Endothelial cell (in vitro differentiated cells): ENCODE measurements around the gene ADGRG3. TPM values are rescaled to one million over a fixed set of nuclear protein-coding genes. Genes with fewer than 3 reads are reported as not detected.

ENCODE experiments used
- DNase-seq: peaks from one replicate; pipeline ENCODE4 v3.0.0; 2021; ENCODE audit warnings: low spot score
- H3K27ac Mint-ChIP-seq: one replicate; pipeline ENCODE4 v1.8.0; 2021; ENCODE audit warnings: mixed read lengths, inconsistent platforms; ENCODE audit not compliant: unreplicated experiment
- H3K27me3 Mint-ChIP-seq: one replicate; pipeline ENCODE4 v1.8.0; 2021; ENCODE audit warnings: mild to moderate bottlenecking, moderate library complexity, mixed read lengths, inconsistent platforms; ENCODE audit not compliant: unreplicated experiment
- H3K36me3 Mint-ChIP-seq: one replicate; pipeline ENCODE4 v1.8.0; 2021; ENCODE audit warnings: mild to moderate bottlenecking, low read depth, mixed read lengths, inconsistent platforms; ENCODE audit not compliant: unreplicated experiment
- H3K4me1 Mint-ChIP-seq: one replicate; pipeline ENCODE4 v1.8.0; 2021; ENCODE audit warnings: mild to moderate bottlenecking, mixed read lengths, inconsistent platforms; ENCODE audit not compliant: unreplicated experiment
- H3K4me3 Mint-ChIP-seq: one replicate; pipeline ENCODE4 v1.8.0; 2021; ENCODE audit warnings: mild to moderate bottlenecking, mixed read lengths, inconsistent platforms; ENCODE audit not compliant: unreplicated experiment
- H3K9me3 Mint-ChIP-seq: one replicate; pipeline ENCODE4 v1.8.0; 2021; ENCODE audit warnings: mixed read lengths, inconsistent platforms; ENCODE audit not compliant: unreplicated experiment
- total RNA-seq: library from RNA; stranded (reverse); fragmentation: NEBNext Ultra II Directional; extraction: Animal tissue kit (Norgen Biotek cat#: 25700); gene quantifications from one replicate; pipeline ENCODE4 v1.2.1, GENCODE V29; 2021; ENCODE audit not compliant: unreplicated experiment
- TF ChIP-seq, protein P1 (sequence below): fragments of 200-600 bp; sonication (generic); IDR thresholded peaks from one replicate; pipeline ENCODE4 v1.5.0; 2021; ENCODE audit warnings: antibody characterized with exemption; ENCODE audit not compliant: unreplicated experiment

The ADGRG3 gene
- total RNA-seq, 1 donor from 2014 or later, result 0.31 TPM

DNA sequence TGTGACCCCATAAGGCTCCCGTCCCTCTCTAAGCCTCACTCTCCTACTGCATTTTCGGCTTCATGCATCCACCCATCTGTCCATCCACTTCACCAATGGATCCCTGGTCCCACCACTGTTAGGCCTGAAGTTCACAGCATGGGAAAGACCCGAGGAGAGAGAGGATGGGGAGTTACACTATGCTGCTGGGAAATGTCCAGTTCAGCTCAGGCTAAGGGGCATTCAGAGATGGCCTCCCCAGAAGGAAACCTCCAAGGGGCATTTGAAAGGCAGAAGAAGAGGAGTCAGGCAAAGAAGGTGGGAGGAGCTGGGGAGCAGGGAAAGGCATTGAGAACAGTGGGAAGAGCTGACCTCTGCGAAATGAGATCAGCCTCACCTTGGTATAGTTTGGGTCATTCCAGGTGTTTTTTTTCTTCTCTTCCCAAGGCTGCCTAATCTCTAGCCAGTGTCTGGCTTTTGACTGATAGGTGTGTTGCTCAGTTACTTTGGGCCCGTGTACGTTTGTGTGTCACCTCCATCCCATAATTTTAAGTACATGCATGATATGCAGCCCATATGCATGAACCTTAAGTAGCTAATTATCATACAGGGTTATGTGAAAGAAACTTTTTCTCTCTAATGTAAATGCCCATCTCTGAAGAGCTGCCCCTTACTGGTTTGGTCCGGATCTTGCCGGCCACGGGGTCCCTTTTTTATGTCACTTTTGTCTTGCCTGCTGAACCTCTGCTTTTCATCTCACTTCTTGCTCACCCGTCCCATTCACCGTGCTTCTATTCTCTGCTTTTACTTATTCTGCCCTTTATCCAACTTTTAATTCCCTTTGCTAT is 14.9 kb downstream of the ADGRG3 start:
- Mint-ChIP-seq H3K27ac (no peak overlapping the region), H3K36me3 (no peaks in the 10 kb centered on the region), H3K27me3 (peaks cover 10% of the 10 kb centered on the region), H3K4me1 (peaks cover 23% of the 10 kb centered on the region), H3K9me3 (no peaks in the 10 kb centered on the region), H3K4me3 (no peak overlapping the region)
- TF ChIP-seq, protein P1, sequence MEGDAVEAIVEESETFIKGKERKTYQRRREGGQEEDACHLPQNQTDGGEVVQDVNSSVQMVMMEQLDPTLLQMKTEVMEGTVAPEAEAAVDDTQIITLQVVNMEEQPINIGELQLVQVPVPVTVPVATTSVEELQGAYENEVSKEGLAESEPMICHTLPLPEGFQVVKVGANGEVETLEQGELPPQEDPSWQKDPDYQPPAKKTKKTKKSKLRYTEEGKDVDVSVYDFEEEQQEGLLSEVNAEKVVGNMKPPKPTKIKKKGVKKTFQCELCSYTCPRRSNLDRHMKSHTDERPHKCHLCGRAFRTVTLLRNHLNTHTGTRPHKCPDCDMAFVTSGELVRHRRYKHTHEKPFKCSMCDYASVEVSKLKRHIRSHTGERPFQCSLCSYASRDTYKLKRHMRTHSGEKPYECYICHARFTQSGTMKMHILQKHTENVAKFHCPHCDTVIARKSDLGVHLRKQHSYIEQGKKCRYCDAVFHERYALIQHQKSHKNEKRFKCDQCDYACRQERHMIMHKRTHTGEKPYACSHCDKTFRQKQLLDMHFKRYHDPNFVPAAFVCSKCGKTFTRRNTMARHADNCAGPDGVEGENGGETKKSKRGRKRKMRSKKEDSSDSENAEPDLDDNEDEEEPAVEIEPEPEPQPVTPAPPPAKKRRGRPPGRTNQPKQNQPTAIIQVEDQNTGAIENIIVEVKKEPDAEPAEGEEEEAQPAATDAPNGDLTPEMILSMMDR, result no peak
- no peak for DNase-seq

DNA sequence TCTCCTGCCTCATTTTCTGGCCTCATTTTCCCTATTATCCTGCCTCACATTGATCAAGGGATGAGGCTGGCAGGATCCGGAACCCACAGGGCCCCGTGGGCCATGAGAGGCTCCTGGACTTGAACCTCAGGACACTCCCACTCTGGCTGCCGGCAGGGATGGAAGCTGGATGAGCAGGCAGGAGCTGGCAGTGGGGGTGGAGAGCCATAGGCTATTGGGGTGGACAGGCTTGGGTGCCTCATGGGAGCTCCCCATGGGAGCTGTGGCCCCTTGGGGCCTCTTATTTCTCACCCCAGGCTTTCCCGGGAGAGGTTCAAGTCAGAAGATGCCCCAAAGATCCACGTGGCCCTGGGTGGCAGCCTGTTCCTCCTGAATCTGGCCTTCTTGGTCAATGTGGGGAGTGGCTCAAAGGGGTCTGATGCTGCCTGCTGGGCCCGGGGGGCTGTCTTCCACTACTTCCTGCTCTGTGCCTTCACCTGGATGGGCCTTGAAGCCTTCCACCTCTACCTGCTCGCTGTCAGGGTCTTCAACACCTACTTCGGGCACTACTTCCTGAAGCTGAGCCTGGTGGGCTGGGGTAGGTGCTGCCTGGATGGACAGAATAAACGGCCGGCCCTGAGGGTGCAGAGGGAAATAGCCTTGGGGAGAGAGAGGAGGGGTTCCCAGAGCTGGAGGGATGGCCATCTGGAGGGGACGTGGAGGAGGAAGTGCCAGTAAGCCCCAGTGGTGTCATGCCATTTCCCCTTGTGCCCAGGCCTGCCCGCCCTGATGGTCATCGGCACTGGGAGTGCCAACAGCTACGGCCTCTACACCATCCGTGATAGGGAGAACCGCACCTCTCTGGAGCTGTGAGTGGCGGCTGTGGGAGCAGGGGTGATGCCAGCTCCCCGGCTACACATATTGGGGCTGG is 15.8 kb downstream of the ADGRG3 start:
- Mint-ChIP-seq H3K4me1 (peaks cover 24% of the 10 kb centered on the region), H3K27ac (no peak overlapping the region), H3K9me3 (no peaks in the 10 kb centered on the region), H3K27me3 (peaks cover 7% of the 10 kb centered on the region), H3K36me3 (no peaks in the 10 kb centered on the region), H3K4me3 (no peak overlapping the region)
- TF ChIP-seq, protein P1, result no peak
- DNase-seq, result no peak

DNA sequence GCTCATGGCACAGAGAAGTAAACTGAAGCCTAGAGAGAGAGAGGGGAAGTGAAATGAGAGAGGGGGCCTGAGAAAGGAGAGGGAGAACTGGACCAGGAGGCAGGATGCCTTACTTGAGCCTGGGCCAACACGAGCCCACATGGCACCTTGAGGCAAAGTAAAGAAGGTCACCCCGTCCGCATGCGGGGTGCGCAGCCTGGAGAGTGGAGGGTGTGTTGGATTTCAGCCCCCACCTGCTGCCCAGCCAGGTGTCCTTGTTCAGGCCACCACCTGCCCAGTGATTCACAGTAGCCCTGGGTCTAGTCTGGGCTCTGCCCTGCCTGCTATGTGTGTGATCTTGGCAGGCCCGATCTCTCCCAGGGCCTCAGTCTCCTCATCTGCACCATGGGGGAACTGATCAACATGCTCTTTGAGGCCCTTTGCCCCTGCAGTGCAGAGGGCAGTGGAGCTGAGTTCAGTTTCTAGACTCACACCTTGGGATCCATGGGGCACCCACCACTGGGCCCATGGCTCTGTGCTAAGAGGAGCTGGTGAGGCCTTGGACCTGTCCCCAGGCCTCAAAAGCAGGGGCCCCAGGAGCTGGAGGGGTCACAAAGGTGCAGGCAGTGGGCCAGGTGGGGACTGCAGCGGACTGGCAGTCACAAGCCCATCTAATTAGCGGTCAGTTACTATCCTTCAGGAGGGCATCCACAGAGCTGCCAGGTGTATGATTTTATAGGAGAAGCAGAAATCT is 16.7 kb downstream of the ADGRG3 start:
- TF ChIP-seq, protein P1, result no peak
- Mint-ChIP-seq H3K9me3 (no peaks in the 10 kb centered on the region), H3K4me3 (no peak overlapping the region), H3K27me3 (peaks cover 6% of the 10 kb centered on the region), H3K27ac (no peak overlapping the region), H3K4me1 (peaks cover 27% of the 10 kb centered on the region), H3K36me3 (no peaks in the 10 kb centered on the region)
- no peak for DNase-seq

DNA sequence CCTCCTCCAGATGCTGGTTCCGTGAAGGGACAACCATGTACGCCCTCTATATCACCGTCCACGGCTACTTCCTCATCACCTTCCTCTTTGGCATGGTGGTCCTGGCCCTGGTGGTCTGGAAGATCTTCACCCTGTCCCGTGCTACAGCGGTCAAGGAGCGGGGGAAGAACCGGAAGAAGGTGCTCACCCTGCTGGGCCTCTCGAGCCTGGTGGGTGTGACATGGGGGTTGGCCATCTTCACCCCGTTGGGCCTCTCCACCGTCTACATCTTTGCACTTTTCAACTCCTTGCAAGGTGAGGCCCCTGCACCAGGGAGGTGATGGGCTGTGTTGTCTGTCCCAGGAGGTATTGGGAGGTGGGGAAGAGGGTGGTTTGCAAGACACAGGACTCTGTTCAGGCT is 17.5 kb downstream of the ADGRG3 start:
- H3K9me3 Mint-ChIP-seq, result no peaks in the 10 kb centered on the region
- no peaks in the 10 kb centered on the region for H3K36me3 Mint-ChIP-seq
- H3K4me3 Mint-ChIP-seq, result no peak overlapping the region
- TF ChIP-seq, protein P1, result no peak
- peaks cover 29% of the 10 kb centered on the region for H3K4me1 Mint-ChIP-seq
- peaks cover 9% of the 10 kb centered on the region for H3K27me3 Mint-ChIP-seq
- no peak for DNase-seq
- H3K27ac Mint-ChIP-seq, result no peak overlapping the region
